GM12892 (cell line): ENCODE data around the gene SULT4A1.
"Not testable (repeated sequence)": the region's sequence is repeated elsewhere in the genome, so short reads cannot be mapped to it uniquely, and the experiment has no call there.

ENCODE experiments used
- DNase-seq: peaks from one replicate; pipeline ENCODE4 v3.0.0; 2011; ENCODE audit not compliant: insufficient read length
- FAIRE-seq: peaks from 2 replicates; lab custom pipeline; 2011; peaks lifted over from hg19 to GRCh38; lab: Jason Lieb, UNC
- POLR2A ChIP-seq: IDR thresholded peaks from 2 replicates; pipeline ENCODE4 v1.6.1; 2011; ENCODE audit warnings: low read depth, low read length, control low read depth
- POLR2AphosphoS5 ChIP-seq: IDR thresholded peaks from 2 replicates; pipeline ENCODE4 v1.6.1; 2011; ENCODE audit warnings: low read depth, low read length, control low read depth
- TAF1 ChIP-seq: IDR thresholded peaks from 2 replicates; pipeline ENCODE4 v1.6.1; 2011; ENCODE audit warnings: low read depth, mild to moderate bottlenecking, control low read depth, low read length, borderline replicate concordance

SULT4A1 gene

DNA sequence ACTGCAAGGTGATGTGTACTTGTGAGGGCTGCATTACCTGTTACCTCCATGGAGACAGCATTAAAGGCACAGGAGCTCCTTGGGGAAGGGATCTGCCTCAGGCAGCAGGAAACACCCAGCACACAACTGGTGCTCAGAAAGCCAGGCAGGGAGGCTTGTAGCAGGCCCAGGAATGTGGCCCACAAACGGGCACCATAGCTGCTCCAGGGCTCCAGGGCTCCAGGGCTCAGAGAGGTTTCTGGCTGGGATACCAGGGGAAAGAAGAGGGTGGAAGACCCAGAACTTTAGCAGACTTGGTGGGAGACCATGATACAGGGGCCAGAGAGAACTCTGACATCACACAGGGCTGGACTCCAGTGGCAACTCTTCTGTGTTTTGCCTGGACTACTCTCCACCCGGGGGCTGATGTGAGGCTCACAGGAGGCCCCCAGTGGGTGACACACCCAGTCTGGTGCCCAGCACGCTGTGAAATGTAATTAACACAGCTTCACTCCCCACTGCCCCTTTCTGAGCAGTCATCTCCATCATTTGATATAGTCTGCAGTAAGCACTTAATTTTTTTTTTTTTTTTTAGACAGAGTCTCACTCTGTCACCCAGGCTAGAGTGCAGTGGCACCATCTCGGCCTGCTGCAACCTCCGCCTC is 14.7 kb upstream of the SULT4A1 start:
- no peak for DNase-seq
- TF ChIP-seq TAF1 = no peak
- TF ChIP-seq POLR2A = no peak
- no peak for TF ChIP-seq POLR2AphosphoS5
- no peak for FAIRE-seq

GRCh38 chr22:43869799-43870198 is 7.5 kb upstream of the SULT4A1 start:
- TF ChIP-seq TAF1 = no peak
- DNase-seq = no peak
- FAIRE-seq = no peak

GRCh38 chr22:43869001-43869400 is 6.7 kb upstream of the SULT4A1 start:
- DNase-seq, FAIRE-seq: not testable (repeated sequence)

DNA sequence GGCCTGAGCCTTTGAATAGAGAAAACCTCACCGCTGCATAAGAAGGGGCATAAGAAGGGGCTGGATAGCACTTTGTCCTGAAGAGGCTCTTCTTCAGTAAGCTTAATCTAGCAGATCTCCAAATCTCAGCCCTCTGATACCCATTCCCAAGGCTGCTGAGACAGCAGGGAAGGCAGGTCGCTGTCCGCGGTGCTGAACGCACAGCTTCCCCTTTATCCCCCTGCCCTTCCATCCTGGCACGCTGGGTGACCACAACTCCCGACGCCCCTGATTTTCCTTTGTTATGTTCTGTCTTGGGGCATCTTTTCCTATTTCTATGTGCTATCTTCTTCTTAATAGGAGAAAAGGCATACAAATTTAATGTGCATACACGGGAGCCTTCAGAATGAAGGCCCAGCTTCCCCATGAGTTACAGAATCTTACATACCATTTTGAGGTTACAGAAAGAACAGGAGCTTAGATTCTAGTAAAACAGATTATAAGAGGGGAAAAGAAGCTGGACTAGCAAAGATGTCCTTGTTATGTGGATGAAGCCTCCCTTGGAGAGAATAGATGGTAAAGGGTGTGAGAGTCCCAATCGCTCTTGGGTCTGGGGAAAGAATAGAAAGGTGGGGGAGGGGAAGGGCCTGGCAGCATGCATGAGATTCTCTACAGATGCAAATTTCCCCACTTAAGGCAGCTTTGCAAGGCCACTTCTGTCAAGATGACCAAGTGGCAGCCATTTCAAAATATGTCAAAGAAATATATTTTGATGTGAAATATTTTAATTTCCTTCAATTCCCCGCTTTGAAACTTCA is 5.7 kb upstream of the SULT4A1 start:
- DNase-seq (no peak), FAIRE-seq (no peak)
- TF ChIP-seq POLR2A (no peak), POLR2AphosphoS5 (no peak), TAF1 (no peak)

DNA sequence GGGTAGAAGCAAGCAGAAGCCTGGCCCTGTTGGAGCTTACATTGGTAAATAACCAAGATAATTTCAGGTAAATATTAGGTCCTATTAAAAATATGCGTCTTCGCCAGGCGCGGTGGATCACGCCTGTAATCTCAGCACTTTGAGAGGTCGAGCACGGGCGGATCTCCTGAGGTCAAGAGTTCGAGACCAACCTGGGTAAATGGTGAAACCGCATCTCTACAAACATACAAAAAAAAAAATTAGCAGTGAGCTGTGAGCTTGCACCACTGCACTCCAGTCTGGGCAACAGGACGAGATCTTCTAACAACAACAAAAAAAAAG is 529 bp upstream of the SULT4A1 start:
- DNase-seq (no peak), FAIRE-seq (no peak)
- TF ChIP-seq POLR2AphosphoS5 = no peak
- no peak for TF ChIP-seq TAF1
- no peak for TF ChIP-seq POLR2A

- no peak for FAIRE-seq
- TF ChIP-seq POLR2A (no peak), POLR2AphosphoS5 (no peak), TAF1 (no peak)
- no peak for DNase-seq
Observed at GRCh38 chr22:43861529-43861928, 784 bp downstream of the SULT4A1 start.

- no peak for TF ChIP-seq POLR2A
- no peak for TF ChIP-seq TAF1
- no peak for TF ChIP-seq POLR2AphosphoS5
- FAIRE-seq (no peak), DNase-seq (no peak)
Observed at GRCh38 chr22:43860831-43861230, 1.5 kb downstream of the SULT4A1 start.

- DNase-seq = no peak
- FAIRE-seq = no peak
- TF ChIP-seq TAF1 (no peak), POLR2AphosphoS5 (no peak), POLR2A (no peak)
Observed at GRCh38 chr22:43860126-43860525, 2.2 kb downstream of the SULT4A1 start.

DNA sequence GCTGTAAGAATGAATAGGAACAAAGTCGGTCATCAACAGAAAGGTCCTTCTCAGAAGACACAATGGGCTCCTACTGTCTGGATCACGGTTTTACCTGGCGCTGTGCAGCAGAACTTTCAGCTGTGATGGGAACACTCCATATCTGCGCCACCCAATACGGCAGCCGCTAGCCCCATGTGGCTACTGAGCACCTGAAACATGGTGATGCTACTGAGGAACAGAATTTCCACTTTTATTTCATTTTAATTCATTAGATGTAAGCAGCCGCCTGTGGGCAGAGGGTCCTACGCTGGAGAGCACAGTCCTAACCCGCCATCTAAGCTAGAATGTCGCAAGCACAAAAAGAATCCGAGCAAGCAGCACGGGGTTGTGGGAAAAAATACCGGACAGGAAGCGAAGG is 2.7 kb downstream of the SULT4A1 start:
- TF ChIP-seq POLR2A = no peak
- FAIRE-seq (no peak), DNase-seq (no peak)

DNA sequence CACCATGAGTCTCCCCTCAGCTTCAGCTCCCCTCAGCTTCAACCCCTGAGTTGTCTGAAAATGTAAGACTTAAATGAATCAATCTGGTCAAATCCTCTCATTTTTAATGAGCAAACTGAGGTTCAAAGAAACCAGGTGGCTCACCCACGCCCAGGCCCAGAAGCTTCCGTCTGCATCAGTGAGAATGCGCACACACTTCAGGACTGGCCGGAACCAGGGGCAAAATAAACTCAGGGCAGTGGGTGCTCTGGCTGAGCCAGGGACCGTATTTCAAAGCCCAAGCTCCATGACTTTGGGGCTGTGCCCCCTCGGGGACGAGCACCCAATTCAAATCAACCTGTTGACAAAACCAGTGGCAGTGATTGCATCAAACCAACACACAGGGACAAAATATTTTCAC is 3.1 kb downstream of the SULT4A1 start:
- no peak for FAIRE-seq
- TF ChIP-seq POLR2AphosphoS5 = no peak
- TF ChIP-seq TAF1 = no peak
- no peak for TF ChIP-seq POLR2A

DNA sequence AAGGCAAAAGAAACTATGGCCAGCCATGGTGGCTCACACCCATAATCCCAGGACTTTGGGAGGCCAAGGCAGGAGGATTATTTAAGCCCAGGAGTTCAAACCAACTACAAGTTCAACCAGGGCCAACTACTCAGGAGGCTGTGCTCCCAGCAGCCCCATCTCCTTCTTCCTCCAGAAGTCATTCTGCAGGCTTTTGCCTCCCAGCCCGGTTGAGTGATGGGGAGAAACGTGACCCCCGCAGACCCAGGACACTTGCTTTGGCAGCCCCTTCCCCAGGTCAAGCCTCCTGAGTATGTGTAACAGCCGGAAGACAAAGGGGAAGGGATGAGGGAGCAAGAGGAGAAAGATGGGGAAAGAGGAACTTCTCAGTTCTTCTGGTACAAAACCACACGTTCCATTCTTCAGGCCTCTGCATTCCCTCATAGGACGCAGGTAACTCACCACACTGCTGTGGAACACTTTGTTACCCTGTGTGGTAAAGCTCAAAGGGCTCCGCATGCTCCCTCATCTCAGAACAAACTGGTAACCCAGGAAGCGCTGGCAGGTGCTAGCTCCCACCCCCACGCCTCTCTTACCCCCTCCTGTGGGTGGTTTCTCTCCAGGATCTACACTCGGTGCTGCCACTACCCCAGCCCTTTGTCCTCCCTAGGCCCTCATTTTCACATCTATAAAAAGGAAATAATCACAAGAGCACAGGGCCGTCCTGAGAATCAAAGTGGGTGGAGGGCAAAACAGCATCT is 4.0 kb downstream of the SULT4A1 start:
- TF ChIP-seq POLR2AphosphoS5 = no peak
- no peak for TF ChIP-seq POLR2A
- no peak for TF ChIP-seq TAF1
- no peak for FAIRE-seq
- no peak for DNase-seq

More for the DNA sequence above, 3.1 kb downstream of the SULT4A1 start:
- no peak for DNase-seq

DNA sequence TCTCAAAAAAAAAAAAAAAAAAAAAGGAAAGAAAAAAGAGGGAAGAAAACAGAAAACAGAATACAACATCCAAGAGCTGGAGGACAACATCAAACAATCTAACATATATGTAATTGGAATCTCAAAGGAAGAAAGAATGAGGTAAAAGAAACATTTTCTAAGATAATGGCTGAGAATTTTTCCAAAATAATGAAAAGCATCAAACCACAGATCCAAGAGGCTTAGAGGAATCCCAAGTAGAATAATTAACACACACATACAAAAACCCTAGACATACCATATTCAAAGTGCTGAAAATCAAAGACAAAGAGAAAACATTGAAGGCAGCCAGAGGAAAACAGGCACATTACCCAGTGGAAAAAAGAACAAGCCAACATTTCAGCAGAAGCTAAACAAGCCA is 4.9 kb downstream of the SULT4A1 start:
- FAIRE-seq = no peak
- no peak for TF ChIP-seq POLR2A
- no peak for TF ChIP-seq TAF1
- no peak for TF ChIP-seq POLR2AphosphoS5

More for the DNA sequence above, 4.9 kb downstream of the SULT4A1 start:
- DNase-seq = no peak
